Nephron progenitor cell (in vitro differentiated cells): Measurements from ENCODE around the gene ARHGEF38.

ENCODE experiments used
- DNase-seq: peaks from one replicate; pipeline ENCODE4 v3.0.0; 2021
- H3K27ac Mint-ChIP-seq: 2 replicates; pipeline ENCODE4 v1.8.0; 2021; ENCODE audit warnings: mild to moderate bottlenecking, moderate library complexity, mixed read lengths
- H3K27me3 Mint-ChIP-seq: 2 replicates; pipeline ENCODE4 v1.8.0; 2021; ENCODE audit warnings: mild to moderate bottlenecking, low read depth, mixed read lengths; ENCODE audit not compliant: poor library complexity
- H3K36me3 Mint-ChIP-seq: 2 replicates; pipeline ENCODE4 v1.8.0; 2021; ENCODE audit warnings: low read depth, mixed read lengths
- H3K4me1 Mint-ChIP-seq: 2 replicates; pipeline ENCODE4 v1.8.0; 2021; ENCODE audit warnings: mixed read lengths
- H3K4me3 Mint-ChIP-seq: 2 replicates; pipeline ENCODE4 v1.8.0; 2021; ENCODE audit warnings: mild to moderate bottlenecking, moderate library complexity, mixed read lengths
- H3K9me3 Mint-ChIP-seq: 2 replicates; pipeline ENCODE4 v1.8.0; 2021; ENCODE audit warnings: mild to moderate bottlenecking, moderate library complexity, mixed read lengths
- TF ChIP-seq, protein P1 (sequence below): fragments of 200-600 bp; sonication (generic); IDR thresholded peaks from 2 replicates; pipeline ENCODE4 v1.5.0; 2021; ENCODE audit warnings: antibody characterized with exemption

ARHGEF38 gene

DNA sequence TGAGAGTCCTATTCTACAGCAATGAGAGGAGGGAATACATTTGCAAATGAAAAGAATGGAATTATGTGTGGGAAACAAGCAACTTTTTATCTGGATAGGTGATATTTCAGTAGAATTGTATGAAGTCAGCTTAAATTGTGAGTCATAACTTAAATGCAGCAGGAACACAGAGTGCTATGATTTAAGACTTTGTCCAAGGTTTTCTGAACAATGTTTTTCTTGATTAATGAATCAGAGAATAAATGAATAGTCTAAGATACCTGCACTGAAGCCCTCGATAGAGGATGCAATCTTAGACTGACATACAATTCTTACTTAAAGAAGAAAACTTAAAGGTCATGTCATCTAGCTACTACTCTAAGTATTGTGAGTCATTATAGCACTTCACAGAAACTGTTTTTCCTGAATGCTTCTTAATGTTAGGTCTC lies 8.0 kb downstream of the ARHGEF38 start:
- no peaks in the 10 kb centered on the region for H3K9me3 Mint-ChIP-seq
- peaks cover 4% of the 10 kb centered on the region for H3K4me1 Mint-ChIP-seq
- no peak for DNase-seq
- no peaks in the 10 kb centered on the region for H3K36me3 Mint-ChIP-seq
- TF ChIP-seq, protein P1, sequence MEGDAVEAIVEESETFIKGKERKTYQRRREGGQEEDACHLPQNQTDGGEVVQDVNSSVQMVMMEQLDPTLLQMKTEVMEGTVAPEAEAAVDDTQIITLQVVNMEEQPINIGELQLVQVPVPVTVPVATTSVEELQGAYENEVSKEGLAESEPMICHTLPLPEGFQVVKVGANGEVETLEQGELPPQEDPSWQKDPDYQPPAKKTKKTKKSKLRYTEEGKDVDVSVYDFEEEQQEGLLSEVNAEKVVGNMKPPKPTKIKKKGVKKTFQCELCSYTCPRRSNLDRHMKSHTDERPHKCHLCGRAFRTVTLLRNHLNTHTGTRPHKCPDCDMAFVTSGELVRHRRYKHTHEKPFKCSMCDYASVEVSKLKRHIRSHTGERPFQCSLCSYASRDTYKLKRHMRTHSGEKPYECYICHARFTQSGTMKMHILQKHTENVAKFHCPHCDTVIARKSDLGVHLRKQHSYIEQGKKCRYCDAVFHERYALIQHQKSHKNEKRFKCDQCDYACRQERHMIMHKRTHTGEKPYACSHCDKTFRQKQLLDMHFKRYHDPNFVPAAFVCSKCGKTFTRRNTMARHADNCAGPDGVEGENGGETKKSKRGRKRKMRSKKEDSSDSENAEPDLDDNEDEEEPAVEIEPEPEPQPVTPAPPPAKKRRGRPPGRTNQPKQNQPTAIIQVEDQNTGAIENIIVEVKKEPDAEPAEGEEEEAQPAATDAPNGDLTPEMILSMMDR, result no peak
- peaks cover 13% of the 10 kb centered on the region for H3K27me3 Mint-ChIP-seq
- no peak overlapping the region for H3K27ac Mint-ChIP-seq
- no peak overlapping the region for H3K4me3 Mint-ChIP-seq

DNA sequence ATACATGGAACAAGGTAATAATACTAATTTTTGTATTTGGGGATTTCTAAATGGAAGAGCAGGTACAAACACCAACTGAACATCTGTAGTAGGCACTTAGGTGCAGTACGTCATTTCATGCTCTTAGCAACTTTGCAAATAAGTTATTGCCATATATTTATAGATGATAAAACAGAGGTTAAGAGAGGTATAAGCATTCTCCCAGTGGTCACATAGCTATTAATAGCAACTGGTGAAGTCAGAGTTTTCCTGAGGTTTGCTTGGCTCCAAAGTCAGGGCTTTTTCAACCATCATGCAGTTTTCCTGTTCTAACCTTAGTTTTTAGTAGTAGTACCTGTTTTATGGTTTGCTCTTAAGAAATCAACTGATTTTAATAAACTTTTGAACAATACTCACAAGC lies 10.9 kb downstream of the ARHGEF38 start:
- H3K4me3 Mint-ChIP-seq, result no peak overlapping the region
- H3K4me1 Mint-ChIP-seq, result no peaks in the 10 kb centered on the region
- H3K27me3 Mint-ChIP-seq, result peaks cover 14% of the 10 kb centered on the region
- H3K27ac Mint-ChIP-seq, result no peak overlapping the region
- H3K9me3 Mint-ChIP-seq, result no peaks in the 10 kb centered on the region
- TF ChIP-seq, protein P1, result no peak
- no peak for DNase-seq
- H3K36me3 Mint-ChIP-seq, result no peaks in the 10 kb centered on the region

DNA sequence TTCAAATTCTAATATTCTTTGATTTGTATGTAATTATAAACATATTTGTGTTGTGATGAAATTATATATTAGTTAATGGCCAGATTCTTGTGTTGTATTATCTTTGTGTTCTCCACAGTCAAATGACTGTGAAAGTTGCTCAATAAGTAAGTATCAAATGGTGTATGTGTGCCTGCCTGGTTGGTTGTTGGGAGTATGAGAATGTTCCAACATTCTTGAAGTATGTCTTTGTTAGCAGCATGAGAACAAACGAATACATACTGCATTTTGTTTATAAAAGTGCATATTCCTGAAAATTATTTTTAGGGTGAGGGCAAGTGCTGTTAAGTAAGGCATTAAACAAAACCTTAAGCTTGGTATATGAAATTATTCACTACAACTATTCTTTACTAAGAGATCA lies 16.2 kb downstream of the ARHGEF38 start:
- Mint-ChIP-seq H3K4me1 (no peaks in the 10 kb centered on the region), H3K27ac (no peak overlapping the region), H3K36me3 (no peaks in the 10 kb centered on the region), H3K9me3 (no peaks in the 10 kb centered on the region), H3K27me3 (peaks cover 4% of the 10 kb centered on the region), H3K4me3 (no peak overlapping the region)
- DNase-seq, result no peak
- TF ChIP-seq, protein P1, result no peak

DNA sequence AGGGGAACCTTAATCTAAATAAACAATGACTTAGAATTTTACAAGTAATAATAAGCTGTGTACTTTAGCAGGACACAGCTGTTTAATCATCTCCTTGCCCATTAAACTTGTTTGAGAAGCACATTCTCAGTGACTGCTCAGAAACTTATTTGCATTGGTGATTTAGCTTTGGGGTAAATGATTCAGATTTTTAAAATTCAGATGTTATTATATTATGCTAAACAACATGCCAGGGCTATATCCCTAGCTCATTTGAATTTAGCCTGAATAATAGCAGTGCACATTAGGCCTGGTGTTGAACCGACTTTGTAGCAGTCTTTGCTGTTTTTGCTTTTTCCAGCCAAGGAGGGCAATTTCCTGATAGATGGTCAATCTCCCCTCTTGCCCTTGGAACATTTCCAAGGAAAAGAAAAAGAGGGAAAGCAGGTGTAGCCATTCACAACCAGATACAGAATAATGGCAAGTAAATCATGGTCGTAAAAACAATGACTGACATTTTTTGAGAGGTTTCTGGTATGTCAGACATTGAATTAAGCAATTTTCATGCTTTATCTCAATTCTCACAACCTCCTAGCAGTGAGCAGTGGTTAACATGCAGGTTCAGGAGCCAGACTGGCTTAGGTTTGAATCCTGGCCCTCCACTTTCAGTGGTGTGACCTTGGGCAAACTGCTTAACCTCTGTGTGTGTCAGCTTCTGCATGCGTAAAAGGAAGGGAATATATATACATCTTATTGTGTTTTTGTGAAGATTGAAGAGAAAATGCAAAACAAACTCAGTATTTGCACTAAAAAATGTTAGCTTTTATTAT lies 16.8 kb downstream of the ARHGEF38 start:
- no peaks in the 10 kb centered on the region for H3K4me1 Mint-ChIP-seq
- no peak overlapping the region for H3K4me3 Mint-ChIP-seq

DNA sequence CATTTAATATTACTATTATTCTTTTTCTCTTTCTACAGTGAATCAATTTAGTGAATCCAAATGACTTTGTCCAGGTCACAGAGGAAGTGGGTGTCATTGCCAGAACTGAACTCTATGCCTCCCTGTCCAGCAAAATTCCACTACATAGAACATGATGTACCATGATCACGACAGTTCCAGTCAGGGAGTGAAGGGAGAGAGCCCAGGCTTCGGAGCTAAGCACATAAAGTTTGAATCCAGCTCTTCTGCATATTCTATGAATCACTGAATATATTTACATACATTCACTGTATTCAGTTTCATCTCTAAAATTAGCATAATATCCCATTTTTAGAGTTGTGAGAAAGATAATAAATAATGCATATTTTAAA lies 17.4 kb downstream of the ARHGEF38 start:
- TF ChIP-seq, protein P1, result no peak
- Mint-ChIP-seq H3K4me3 (no peak overlapping the region), H3K36me3 (no peaks in the 10 kb centered on the region), H3K27ac (no peak overlapping the region), H3K9me3 (no peaks in the 10 kb centered on the region), H3K27me3 (peaks cover 4% of the 10 kb centered on the region), H3K4me1 (no peaks in the 10 kb centered on the region)
- no peak for DNase-seq

More for the DNA sequence above, 16.8 kb downstream of the ARHGEF38 start:
- DNase-seq, result no peak
- H3K27ac Mint-ChIP-seq, result no peak overlapping the region
- no peaks in the 10 kb centered on the region for H3K9me3 Mint-ChIP-seq
- TF ChIP-seq, protein P1, result no peak
- H3K36me3 Mint-ChIP-seq, result no peaks in the 10 kb centered on the region
- H3K27me3 Mint-ChIP-seq, result peaks cover 4% of the 10 kb centered on the region

DNA sequence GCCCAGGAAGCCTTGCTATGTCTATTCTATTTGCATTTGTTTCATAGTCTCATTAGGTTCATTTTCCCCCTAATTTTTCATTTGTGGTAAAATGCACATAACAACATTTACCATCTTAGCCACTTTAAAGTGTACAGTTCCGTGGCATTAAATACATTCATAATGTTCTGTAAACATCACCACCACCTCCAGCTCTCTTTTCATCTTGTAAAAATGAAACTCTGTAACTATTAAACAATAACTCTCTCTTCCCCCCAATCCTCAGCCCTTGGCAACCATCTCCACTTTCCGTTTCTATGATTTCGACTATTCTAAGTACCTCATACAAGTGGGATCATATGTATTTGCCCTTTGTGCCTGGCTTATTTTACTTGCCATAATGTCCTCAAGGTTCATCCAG lies 19.9 kb downstream of the ARHGEF38 start:
- Mint-ChIP-seq H3K27me3 (no peaks in the 10 kb centered on the region), H3K4me1 (no peaks in the 10 kb centered on the region), H3K9me3 (no peaks in the 10 kb centered on the region), H3K36me3 (no peaks in the 10 kb centered on the region), H3K4me3 (no peak overlapping the region), H3K27ac (no peak overlapping the region)
- TF ChIP-seq, protein P1, result no peak
- no peak for DNase-seq
